DND-41 (cell line): ENCODE results near the gene MAML3.

Experiments
- ATAC-seq: fragments of 200-7000 bp; cut with Tn5 transposase; 3 replicates; pipeline ENCODE4 v1.9.1; 2021; ENCODE audit warnings: low read depth; ENCODE audit not compliant: insufficient read depth
- DNase-seq: peaks from one replicate; pipeline ENCODE4 v3.0.0-alpha.2; 2020
- H2AFZ ChIP-seq: 2 replicates; pipeline ENCODE4 v1.6.0; 2012; ENCODE audit warnings: low read depth, low read length
- H3K27ac ChIP-seq: 2 replicates; pipeline ENCODE4 v1.5.1; 2012; ENCODE audit warnings: low read length, inconsistent platforms
- H3K27me3 ChIP-seq: fragments of 200-600 bp; sonication (generic); 2 replicates; pipeline ENCODE4 v1.6.0; 2012; ENCODE audit warnings: low read length, mild to moderate bottlenecking, inconsistent platforms; ENCODE audit not compliant: insufficient read depth, poor library complexity
- H3K36me3 ChIP-seq: 2 replicates; pipeline ENCODE4 v1.5.1; 2012; ENCODE audit warnings: low read length, inconsistent platforms; ENCODE audit not compliant: insufficient read depth
- H3K4me1 ChIP-seq: 2 replicates; pipeline ENCODE4 v1.5.1; 2012; ENCODE audit warnings: mild to moderate bottlenecking, low read length; ENCODE audit not compliant: insufficient read depth
- H3K4me2 ChIP-seq: 2 replicates; pipeline ENCODE4 v1.6.0; 2012; ENCODE audit warnings: mild to moderate bottlenecking, moderate library complexity, low read length, inconsistent platforms; ENCODE audit not compliant: insufficient read depth
- H3K4me3 ChIP-seq, 2 experiments: fragments of 200-600 bp in 1 of 2; shearing (Covaris generic) in 1 of 2; 2 replicates each; pipeline ENCODE4 v1.5.1; 2012 to 2016; ENCODE audit warnings: inconsistent platforms in 2 of 2, low read length in 2 of 2, mild to moderate bottlenecking in 2 of 2, low read depth in 1 of 2, moderate library complexity in 1 of 2
- H3K79me2 ChIP-seq: 2 replicates; pipeline ENCODE4 v1.6.0; 2012; ENCODE audit warnings: low read length, inconsistent platforms; ENCODE audit not compliant: insufficient read depth
- H3K9ac ChIP-seq: 2 replicates; pipeline ENCODE4 v1.6.0; 2012; ENCODE audit warnings: low read depth, mild to moderate bottlenecking, inconsistent platforms, low read length, moderate library complexity
- H3K9me3 ChIP-seq: 2 replicates; pipeline ENCODE4 v1.5.1; 2012; ENCODE audit warnings: low read length, moderate library complexity, mild to moderate bottlenecking, inconsistent platforms; ENCODE audit not compliant: insufficient read depth, severe bottlenecking
- H4K20me1 ChIP-seq: 2 replicates; pipeline ENCODE4 v1.6.0; 2012; ENCODE audit warnings: low read length; ENCODE audit not compliant: insufficient read depth
- EZH2 ChIP-seq: IDR thresholded peaks from 3 replicates; pipeline ENCODE4 v1.6.1; 2012; ENCODE audit warnings: borderline replicate concordance, low read depth, mild to moderate bottlenecking, moderate library complexity, low read length, inconsistent platforms; ENCODE audit not compliant: severe bottlenecking
- TF ChIP-seq, protein P1 (sequence below): IDR thresholded peaks from 2 replicates; pipeline ENCODE4 v1.5.1; 2012; ENCODE audit warnings: borderline replicate concordance, low read length, moderate library complexity, mild to moderate bottlenecking; ENCODE audit not compliant: poor library complexity, severe bottlenecking; ENCODE audit errors: extremely low read depth

MAML3 gene

DNA sequence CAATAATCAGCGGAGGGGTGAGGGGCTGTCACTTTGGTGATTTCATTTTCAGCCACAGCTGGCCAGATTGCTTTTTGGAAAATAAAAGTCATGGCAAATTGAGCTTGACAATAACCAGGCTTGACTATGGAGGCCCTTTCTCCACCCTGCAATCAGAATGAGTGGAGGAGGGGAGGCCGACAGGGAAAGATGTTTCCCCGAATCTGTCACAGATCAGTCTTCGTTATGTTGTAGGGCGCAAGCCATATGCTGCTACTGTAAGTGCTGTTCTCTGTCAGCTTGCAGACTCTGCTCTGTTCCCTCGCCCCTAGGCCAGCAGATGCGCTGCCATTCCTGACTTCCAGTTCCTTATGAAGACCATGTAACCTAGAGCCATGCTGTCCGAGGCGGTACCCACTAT, 374.3 kb downstream of the MAML3 start:
- no peaks in the 10 kb centered on the region for H3K27me3 ChIP-seq
- H3K4me3 ChIP-seq = no peak overlapping the region
- no peaks in the 10 kb centered on the region for H3K9me3 ChIP-seq
- no peaks in the 10 kb centered on the region for H3K79me2 ChIP-seq
- no peak overlapping the region for H2AFZ ChIP-seq
- H3K4me2 ChIP-seq = no peak overlapping the region
- no peak overlapping the region for H3K27ac ChIP-seq
- no peaks in the 10 kb centered on the region for H4K20me1 ChIP-seq
- no peaks in the 10 kb centered on the region for H3K4me1 ChIP-seq
- TF ChIP-seq, protein P1, sequence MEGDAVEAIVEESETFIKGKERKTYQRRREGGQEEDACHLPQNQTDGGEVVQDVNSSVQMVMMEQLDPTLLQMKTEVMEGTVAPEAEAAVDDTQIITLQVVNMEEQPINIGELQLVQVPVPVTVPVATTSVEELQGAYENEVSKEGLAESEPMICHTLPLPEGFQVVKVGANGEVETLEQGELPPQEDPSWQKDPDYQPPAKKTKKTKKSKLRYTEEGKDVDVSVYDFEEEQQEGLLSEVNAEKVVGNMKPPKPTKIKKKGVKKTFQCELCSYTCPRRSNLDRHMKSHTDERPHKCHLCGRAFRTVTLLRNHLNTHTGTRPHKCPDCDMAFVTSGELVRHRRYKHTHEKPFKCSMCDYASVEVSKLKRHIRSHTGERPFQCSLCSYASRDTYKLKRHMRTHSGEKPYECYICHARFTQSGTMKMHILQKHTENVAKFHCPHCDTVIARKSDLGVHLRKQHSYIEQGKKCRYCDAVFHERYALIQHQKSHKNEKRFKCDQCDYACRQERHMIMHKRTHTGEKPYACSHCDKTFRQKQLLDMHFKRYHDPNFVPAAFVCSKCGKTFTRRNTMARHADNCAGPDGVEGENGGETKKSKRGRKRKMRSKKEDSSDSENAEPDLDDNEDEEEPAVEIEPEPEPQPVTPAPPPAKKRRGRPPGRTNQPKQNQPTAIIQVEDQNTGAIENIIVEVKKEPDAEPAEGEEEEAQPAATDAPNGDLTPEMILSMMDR = no peak
- TF ChIP-seq EZH2 = no peak
- ATAC-seq = no peak
- no peak overlapping the region for H3K9ac ChIP-seq
- no peak for DNase-seq
- no peaks in the 10 kb centered on the region for H3K36me3 ChIP-seq

DNA sequence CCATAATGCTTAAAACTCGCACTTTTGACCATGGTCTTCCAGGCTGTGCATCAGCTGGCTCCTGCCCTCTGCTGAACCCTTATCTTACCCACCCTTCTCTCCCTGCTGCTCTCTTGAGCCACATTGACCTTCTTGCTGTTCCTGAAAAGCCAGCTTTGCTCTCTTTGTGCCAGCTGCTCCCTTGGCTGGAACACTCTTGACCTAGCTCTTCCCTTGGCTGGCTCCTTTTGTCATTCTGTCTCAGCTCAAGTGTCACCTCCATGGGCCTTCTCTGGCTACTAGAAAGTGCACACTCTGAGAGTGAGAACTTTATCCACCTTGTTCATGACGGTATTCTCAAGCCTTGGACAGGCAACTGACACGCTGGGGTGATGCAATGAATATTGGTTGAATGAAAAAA, 376.2 kb downstream of the MAML3 start:
- TF ChIP-seq, protein P1 = no peak
- TF ChIP-seq EZH2 = no peak
- ATAC-seq (no peak), DNase-seq (no peak)
- H4K20me1 ChIP-seq = no peaks in the 10 kb centered on the region
- H3K27me3 ChIP-seq = no peaks in the 10 kb centered on the region
- H3K4me1 ChIP-seq = no peaks in the 10 kb centered on the region
- no peak overlapping the region for H3K27ac ChIP-seq
- H3K4me3 ChIP-seq = no peak overlapping the region
- H3K9me3 ChIP-seq = no peaks in the 10 kb centered on the region
- H2AFZ ChIP-seq = no peak overlapping the region
- no peak overlapping the region for H3K9ac ChIP-seq
- no peaks in the 10 kb centered on the region for H3K36me3 ChIP-seq
- H3K79me2 ChIP-seq = no peaks in the 10 kb centered on the region
- no peak overlapping the region for H3K4me2 ChIP-seq

DNA sequence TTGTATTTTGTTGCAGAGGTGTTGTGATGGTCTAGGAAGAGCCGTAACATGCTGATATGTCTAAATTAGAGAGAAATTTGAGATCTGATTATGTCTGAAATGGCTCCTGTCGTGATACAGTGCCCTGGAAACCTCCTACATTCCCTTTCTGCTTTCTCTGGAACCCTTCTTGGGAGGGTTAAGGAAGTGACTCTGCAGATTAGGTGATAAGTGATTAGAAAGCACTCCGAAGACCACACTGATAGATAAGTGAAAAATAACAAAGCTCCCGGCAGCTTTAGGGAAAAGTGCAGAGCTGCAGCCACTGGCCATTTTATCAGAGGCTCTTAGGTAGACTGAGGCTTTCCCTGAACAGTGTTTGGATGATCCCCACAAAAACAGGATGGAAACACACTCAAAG, 377.7 kb downstream of the MAML3 start:
- Histone ChIP-seq H3K9ac (no peak overlapping the region), H3K79me2 (no peaks in the 10 kb centered on the region), H3K4me2 (no peak overlapping the region), H3K36me3 (no peaks in the 10 kb centered on the region), H3K27me3 (no peaks in the 10 kb centered on the region), H4K20me1 (no peaks in the 10 kb centered on the region), H3K4me3 (no peak overlapping the region), H2AFZ (no peak overlapping the region), H3K27ac (no peak overlapping the region), H3K9me3 (no peaks in the 10 kb centered on the region), H3K4me1 (no peaks in the 10 kb centered on the region)
- no peak for TF ChIP-seq EZH2
- TF ChIP-seq, protein P1 = no peak
- ATAC-seq (no peak), DNase-seq (no peak)
